Activated T-cell treated with anti-CD3 and anti-CD28 coated beads for 4 hours (primary cell): ENCODE results near the gene GAL3ST1.
"Not testable (repeated sequence)": the region's sequence is repeated elsewhere in the genome, so short reads cannot be mapped to it uniquely, and the experiment has no call there.

Experiments used
- DNase-seq: peaks from one replicate; pipeline ENCODE4 v3.0.0-alpha.2; 2020

The GAL3ST1 gene

GRCh38 chr22:30564045-30564760, 10.3 kb downstream of the GAL3ST1 start:
- DNase-seq = no peak

GRCh38 chr22:30562366-30562765, 12.1 kb downstream of the GAL3ST1 start:
- no peak for DNase-seq

GRCh38 chr22:30561402-30562189, 12.9 kb downstream of the GAL3ST1 start:
- DNase-seq = no peak

GRCh38 chr22:30560643-30561202, 13.7 kb downstream of the GAL3ST1 start:
- not testable (repeated sequence) for DNase-seq

- DNase-seq = no peak
Observed at GRCh38 chr22:30559889-30560288, 14.6 kb downstream of the GAL3ST1 start.

GRCh38 chr22:30557243-30557642, 17.2 kb downstream of the GAL3ST1 start:
- no peak for DNase-seq

- no peak for DNase-seq
Observed at GRCh38 chr22:30556388-30556787, 18.1 kb downstream of the GAL3ST1 start.

GRCh38 chr22:30555282-30556210, 18.9 kb downstream of the GAL3ST1 start:
- no peak for DNase-seq

- no peak for DNase-seq
Observed at GRCh38 chr22:30553971-30554370, 20.5 kb downstream of the GAL3ST1 start.

GRCh38 chr22:30552719-30553118, 21.7 kb downstream of the GAL3ST1 start:
- no peak for DNase-seq

GRCh38 chr22:30551813-30552212, 22.7 kb downstream of the GAL3ST1 start:
- DNase-seq = not testable (repeated sequence)

- no peak for DNase-seq
Observed at GRCh38 chr22:30547188-30547587, 27.3 kb downstream of the GAL3ST1 start.

GRCh38 chr22:30546616-30547015, 27.8 kb downstream of the GAL3ST1 start, which contains the start of gene SEC14L6:
TSS of gene SEC14L6 (minus strand) at chr22:30546741. CDS start at chr22:30546682, 59 bp downstream.
- no peak for DNase-seq

GRCh38 chr22:30542811-30543188, 31.7 kb downstream of the GAL3ST1 start:
- no peak for DNase-seq

- DNase-seq = no peak
Observed at GRCh38 chr22:30541961-30542810, 32.3 kb downstream of the GAL3ST1 start.

- not testable (repeated sequence) for DNase-seq
Observed at GRCh38 chr22:30541511-30541910, 33.0 kb downstream of the GAL3ST1 start.

GRCh38 chr22:30539368-30539767, 35.1 kb downstream of the GAL3ST1 start:
- no peak for DNase-seq

GRCh38 chr22:30538280-30538679, 36.2 kb downstream of the GAL3ST1 start:
- no peak for DNase-seq

GRCh38 chr22:30537083-30537731, 37.3 kb downstream of the GAL3ST1 start:
- DNase-seq = no peak

GRCh38 chr22:30535182-30535581, 39.3 kb downstream of the GAL3ST1 start:
- no peak for DNase-seq
